ENCODE results near the gene LCN15. TPM values are rescaled to one million over a fixed set of nuclear protein-coding genes. Genes with fewer than 3 reads are reported as not detected.
"Not testable (repeated sequence)": the region's sequence is repeated elsewhere in the genome, so short reads cannot be mapped to it uniquely, and the experiment has no call there.

The LCN15 gene
- total RNA-seq, 1 donor from 2014 or later, result 1.9 TPM

DNA sequence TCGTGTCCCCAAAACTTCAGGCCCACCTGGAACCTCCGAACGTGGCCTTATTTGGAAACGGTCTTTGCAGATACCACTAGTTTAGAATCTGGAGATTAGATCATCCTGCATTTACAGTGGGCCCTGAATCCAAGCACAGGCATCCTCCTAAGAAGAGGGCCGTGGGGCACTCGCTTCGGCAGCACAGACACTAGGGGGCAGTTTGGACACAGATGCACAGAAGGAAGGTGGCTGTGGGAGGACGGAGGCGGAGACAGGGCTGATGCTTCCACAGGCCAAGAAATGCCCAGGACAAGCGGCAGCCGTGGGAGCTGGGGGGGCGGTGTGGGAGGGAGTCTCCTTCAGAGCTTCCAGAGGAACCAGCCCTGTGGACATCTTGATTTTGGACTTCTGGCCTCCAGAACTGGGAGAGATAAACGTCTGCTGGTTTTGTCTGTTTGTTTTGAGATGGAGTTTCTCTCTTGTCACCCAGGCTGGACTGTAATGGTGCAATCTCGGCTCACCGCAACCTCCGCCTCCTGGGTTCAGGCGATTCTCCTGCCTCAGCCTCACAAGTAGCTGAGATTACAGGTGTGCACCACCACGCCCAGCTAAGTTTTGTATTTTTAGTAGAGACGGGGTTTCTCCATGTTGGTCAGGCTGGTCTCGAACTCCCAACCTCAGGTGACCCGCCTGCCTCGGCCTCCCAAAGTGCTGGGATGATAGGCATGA, 3.3 kb downstream of the LCN15 start:
- not testable (repeated sequence) for H3K36me3 Mint-ChIP-seq (ENCODE audit: unreplicated experiment); H3K27me3 Mint-ChIP-seq (ENCODE audit: unreplicated experiment); H3K4me3 Mint-ChIP-seq (ENCODE audit: unreplicated experiment); H3K27ac Mint-ChIP-seq (ENCODE audit: unreplicated experiment)
- DNase-seq, result peak; percentile 80
- TF ChIP-seq, protein P1, sequence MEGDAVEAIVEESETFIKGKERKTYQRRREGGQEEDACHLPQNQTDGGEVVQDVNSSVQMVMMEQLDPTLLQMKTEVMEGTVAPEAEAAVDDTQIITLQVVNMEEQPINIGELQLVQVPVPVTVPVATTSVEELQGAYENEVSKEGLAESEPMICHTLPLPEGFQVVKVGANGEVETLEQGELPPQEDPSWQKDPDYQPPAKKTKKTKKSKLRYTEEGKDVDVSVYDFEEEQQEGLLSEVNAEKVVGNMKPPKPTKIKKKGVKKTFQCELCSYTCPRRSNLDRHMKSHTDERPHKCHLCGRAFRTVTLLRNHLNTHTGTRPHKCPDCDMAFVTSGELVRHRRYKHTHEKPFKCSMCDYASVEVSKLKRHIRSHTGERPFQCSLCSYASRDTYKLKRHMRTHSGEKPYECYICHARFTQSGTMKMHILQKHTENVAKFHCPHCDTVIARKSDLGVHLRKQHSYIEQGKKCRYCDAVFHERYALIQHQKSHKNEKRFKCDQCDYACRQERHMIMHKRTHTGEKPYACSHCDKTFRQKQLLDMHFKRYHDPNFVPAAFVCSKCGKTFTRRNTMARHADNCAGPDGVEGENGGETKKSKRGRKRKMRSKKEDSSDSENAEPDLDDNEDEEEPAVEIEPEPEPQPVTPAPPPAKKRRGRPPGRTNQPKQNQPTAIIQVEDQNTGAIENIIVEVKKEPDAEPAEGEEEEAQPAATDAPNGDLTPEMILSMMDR (IDR thresholded peaks at IDR 0.05; ENCODE audit: partially characterized antibody, unreplicated experiment), result peak; percentile 31
- H3K9me3 Mint-ChIP-seq (ENCODE audit: unreplicated experiment), result peaks cover 11% of the 10 kb centered on the region
- peaks cover 12% of the 10 kb centered on the region for H3K4me1 Mint-ChIP-seq (ENCODE audit: low read depth, unreplicated experiment)

DNA sequence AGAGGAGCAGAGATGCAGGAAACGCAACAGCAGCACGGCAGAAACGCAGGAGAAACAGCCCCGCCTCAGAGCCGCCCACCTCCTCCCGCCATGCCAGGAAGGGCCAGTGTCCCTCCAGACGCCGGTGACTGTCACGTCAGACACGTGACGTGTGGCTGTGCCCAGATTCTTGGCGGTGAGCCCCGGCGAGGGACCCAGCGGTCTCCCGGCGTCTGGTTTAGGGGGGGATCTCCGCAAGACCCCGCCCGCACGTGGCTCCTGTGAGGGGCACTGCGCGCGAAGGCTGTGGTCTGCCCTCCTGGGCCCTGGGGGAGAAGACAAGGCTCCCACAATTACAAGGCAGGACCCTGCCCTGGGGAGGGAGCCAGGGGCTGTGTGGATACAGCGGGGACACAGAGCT, 3.9 kb downstream of the LCN15 start:
- no peak overlapping the region for H3K27ac Mint-ChIP-seq (ENCODE audit: unreplicated experiment)

DNA sequence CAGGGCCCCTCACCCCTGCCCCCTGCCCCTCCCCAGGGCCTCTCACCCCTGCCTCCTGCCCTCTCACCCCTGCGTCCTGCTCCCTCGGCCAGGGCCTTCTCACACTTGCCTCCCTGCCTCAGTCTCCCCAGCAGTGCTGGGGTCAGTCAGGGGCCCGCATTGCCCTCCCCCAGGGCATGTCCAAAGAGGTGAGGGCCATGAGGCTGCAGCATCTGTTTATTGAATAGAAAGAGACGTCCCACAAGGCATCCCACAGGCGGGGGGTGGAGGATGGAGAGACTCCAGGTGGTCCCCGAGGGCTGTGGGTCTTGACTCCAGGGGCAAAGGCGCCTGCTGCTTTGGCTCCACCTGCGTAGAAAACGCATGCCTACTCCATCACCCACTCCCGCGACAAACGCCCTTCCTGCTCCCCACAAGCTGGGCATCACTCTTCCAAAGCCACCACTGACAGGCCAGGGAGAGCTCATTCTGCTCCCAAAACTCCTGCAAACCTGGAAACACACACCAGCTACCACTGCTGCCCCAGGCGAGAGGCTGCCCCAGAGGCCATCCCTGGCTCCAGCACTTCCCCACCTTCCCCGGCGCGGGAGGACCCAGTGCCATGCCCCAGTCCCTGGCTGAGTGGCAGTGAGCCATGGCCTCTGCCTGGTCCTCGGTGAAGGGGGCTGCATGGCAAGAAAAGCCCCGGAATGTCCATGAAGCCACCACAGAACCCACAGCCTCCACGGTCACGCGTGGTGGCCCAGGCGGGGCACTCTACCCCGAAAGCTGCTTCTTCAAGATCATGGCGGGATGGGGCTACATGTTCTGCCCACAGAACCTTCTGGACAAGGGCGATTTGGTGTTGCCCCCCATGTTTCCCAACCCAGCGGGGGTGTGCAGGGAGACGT, 4.6 kb downstream of the LCN15 start:
- H3K36me3 Mint-ChIP-seq (ENCODE audit: unreplicated experiment), result no peaks in the 10 kb centered on the region
- peaks cover 10% of the 10 kb centered on the region for H3K4me1 Mint-ChIP-seq (ENCODE audit: low read depth, unreplicated experiment)
- no peak overlapping the region for H3K27ac Mint-ChIP-seq (ENCODE audit: unreplicated experiment)
- peaks cover 14% of the 10 kb centered on the region for H3K9me3 Mint-ChIP-seq (ENCODE audit: unreplicated experiment)
- no peak for DNase-seq
- no peak overlapping the region for H3K4me3 Mint-ChIP-seq (ENCODE audit: unreplicated experiment)
- TF ChIP-seq, protein P1 (IDR thresholded peaks at IDR 0.05; ENCODE audit: partially characterized antibody, unreplicated experiment), result no peak
- peaks cover 7% of the 10 kb centered on the region for H3K27me3 Mint-ChIP-seq (ENCODE audit: unreplicated experiment)

More for the DNA sequence above, 3.9 kb downstream of the LCN15 start:
- peaks cover 13% of the 10 kb centered on the region for H3K9me3 Mint-ChIP-seq (ENCODE audit: unreplicated experiment)
- no peak overlapping the region for H3K4me3 Mint-ChIP-seq (ENCODE audit: unreplicated experiment)
- H3K4me1 Mint-ChIP-seq (ENCODE audit: low read depth, unreplicated experiment), result peaks cover 10% of the 10 kb centered on the region
- DNase-seq, result no peak
- H3K27me3 Mint-ChIP-seq (ENCODE audit: unreplicated experiment), result peaks cover 6% of the 10 kb centered on the region
- H3K36me3 Mint-ChIP-seq (ENCODE audit: unreplicated experiment), result no peaks in the 10 kb centered on the region
- TF ChIP-seq, protein P1 (IDR thresholded peaks at IDR 0.05; ENCODE audit: partially characterized antibody, unreplicated experiment), result no peak

DNA sequence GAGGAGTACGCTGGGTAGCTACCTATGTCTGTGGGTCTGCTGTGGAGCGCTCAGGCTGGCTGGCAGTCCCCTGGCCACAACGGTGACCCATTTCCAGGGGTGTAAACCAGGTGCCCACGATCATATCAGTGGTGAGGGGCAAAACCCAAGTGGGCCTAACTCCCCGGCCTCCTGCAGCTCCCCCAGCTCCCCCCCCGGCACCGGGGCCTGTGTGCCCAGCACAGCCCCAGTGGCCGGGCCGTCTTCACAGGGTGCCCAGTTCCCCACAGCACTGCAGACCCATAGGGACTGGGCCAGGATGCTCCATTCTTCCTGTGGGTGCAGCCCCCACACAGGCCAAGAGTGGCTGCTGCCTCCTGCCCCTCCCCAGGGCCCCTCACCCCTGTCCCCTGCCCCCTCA, 5.3 kb downstream of the LCN15 start:
- Mint-ChIP-seq H3K27me3 (ENCODE audit: unreplicated experiment) (peaks cover 7% of the 10 kb centered on the region), H3K27ac (ENCODE audit: unreplicated experiment) (no peak overlapping the region), H3K4me1 (ENCODE audit: low read depth, unreplicated experiment) (peaks cover 10% of the 10 kb centered on the region), H3K9me3 (ENCODE audit: unreplicated experiment) (peaks cover 14% of the 10 kb centered on the region), H3K4me3 (ENCODE audit: unreplicated experiment) (no peak overlapping the region), H3K36me3 (ENCODE audit: unreplicated experiment) (no peaks in the 10 kb centered on the region)
- no peak for DNase-seq
- TF ChIP-seq, protein P1 (IDR thresholded peaks at IDR 0.05; ENCODE audit: partially characterized antibody, unreplicated experiment), result no peak

DNA sequence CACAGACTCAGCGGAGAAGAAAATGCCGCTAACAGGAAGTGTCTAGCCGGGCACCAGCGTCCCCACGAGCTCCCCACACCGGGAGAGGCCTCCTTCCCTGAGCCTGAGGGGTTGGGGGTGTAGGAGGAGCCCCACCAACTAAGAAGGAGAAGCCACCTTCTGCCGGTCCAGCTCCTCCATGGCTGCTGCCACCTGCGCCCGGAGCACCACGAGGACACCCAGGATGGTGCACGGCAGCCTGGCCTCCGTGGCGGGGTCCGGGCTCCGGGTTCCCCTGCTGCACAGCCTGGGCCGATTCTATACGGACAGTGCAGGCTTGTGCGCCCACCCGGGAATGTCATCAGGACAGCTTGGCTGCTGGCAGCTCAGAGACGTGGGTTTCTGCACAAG, 6.6 kb downstream of the LCN15 start:
- peak; percentile 14 for DNase-seq
- no peak overlapping the region for H3K27ac Mint-ChIP-seq (ENCODE audit: unreplicated experiment)
- peaks cover 10% of the 10 kb centered on the region for H3K4me1 Mint-ChIP-seq (ENCODE audit: low read depth, unreplicated experiment)
- TF ChIP-seq, protein P1 (IDR thresholded peaks at IDR 0.05; ENCODE audit: partially characterized antibody, unreplicated experiment), result no peak
- H3K4me3 Mint-ChIP-seq (ENCODE audit: unreplicated experiment), result no peak overlapping the region
- H3K36me3 Mint-ChIP-seq (ENCODE audit: unreplicated experiment), result peaks cover 1% of the 10 kb centered on the region
- peaks cover 14% of the 10 kb centered on the region for H3K9me3 Mint-ChIP-seq (ENCODE audit: unreplicated experiment)
- H3K27me3 Mint-ChIP-seq (ENCODE audit: unreplicated experiment), result peaks cover 7% of the 10 kb centered on the region

Data from glutamatergic neuron (in vitro differentiated cells).